CD14-positive monocyte (primary cell): ENCODE measurements around the gene KCNN3. TPM values are rescaled to one million over a fixed set of nuclear protein-coding genes. Genes with fewer than 3 reads are reported as not detected.

Experiments used
- DNase-seq, 3 donors: peaks; one replicate each; pipeline ENCODE4 v3.0.0-alpha.2; 2011 to 2022
- H2AFZ ChIP-seq: 2 replicates; pipeline ENCODE4 v1.6.0; 2012; ENCODE audit warnings: mild to moderate bottlenecking, low read depth, low read length, inconsistent platforms; ENCODE audit not compliant: insufficient read depth, poor library complexity, severe bottlenecking
- H3K27ac ChIP-seq, 2 donors: 1 replicate in 1 of 2; 2 replicates in 1 of 2; pipeline ENCODE4 v1.5.1; 2012 to 2013; ENCODE audit warnings: low read length in 2 of 2, control low read depth in 1 of 2, inconsistent platforms in 1 of 2, low read depth in 1 of 2, mild to moderate bottlenecking in 1 of 2
- H3K27me3 ChIP-seq, 2 donors: one replicate each; pipeline versions ENCODE4 v1.6.0 to v1.6.1; 2011 to 2013; ENCODE audit warnings: low read length in 2 of 2; ENCODE audit not compliant: control insufficient read depth in 2 of 2, insufficient read depth in 2 of 2
- H3K36me3 ChIP-seq, 2 donors: replicated peaks in 1 of 2; 1 replicate in 1 of 2; 2 replicates in 1 of 2; pipeline versions ENCODE4 v1.5.1 to v1.6.1; 2012 to 2013; ENCODE audit warnings: low read length in 2 of 2, control low read depth in 1 of 2, inconsistent platforms in 1 of 2, mild to moderate bottlenecking in 1 of 2; ENCODE audit not compliant: insufficient read depth in 2 of 2, control insufficient read depth in 1 of 2
- H3K4me1 ChIP-seq, 2 donors: 1 replicate in 1 of 2; 2 replicates in 1 of 2; pipeline versions ENCODE4 v1.5.1 to v1.6.1; 2012 to 2013; ENCODE audit warnings: low read length in 2 of 2, control low read depth in 1 of 2, inconsistent platforms in 1 of 2, mild to moderate bottlenecking in 1 of 2, moderate library complexity in 1 of 2; ENCODE audit not compliant: insufficient read depth in 2 of 2, control insufficient read depth in 1 of 2
- H3K4me2 ChIP-seq: replicated peaks from 2 replicates; pipeline ENCODE3; 2012; ENCODE audit warnings: low read length, moderate library complexity, mild to moderate bottlenecking; ENCODE audit not compliant: poor library complexity, severe bottlenecking; ENCODE audit errors: extremely low read depth
- H3K4me3 ChIP-seq, 3 experiments: fragments of 200-600 bp in 1 of 3; sonication (generic) in 1 of 3; replicated peaks in 1 of 3; 1 replicate in 2 of 3; 2 replicates in 1 of 3; pipeline ENCODE4 v1.5.1; 2011 to 2013; ENCODE audit warnings: low read length in 3 of 3, mild to moderate bottlenecking in 3 of 3, control low read depth in 2 of 3, low read depth in 2 of 3, inconsistent platforms in 1 of 3, moderate library complexity in 1 of 3
- H3K79me2 ChIP-seq: 2 replicates; pipeline ENCODE4 v1.6.0; 2012; ENCODE audit warnings: mild to moderate bottlenecking, control low read depth, inconsistent platforms, low read length, moderate library complexity; ENCODE audit not compliant: insufficient read depth
- H3K9ac ChIP-seq: 2 replicates; pipeline ENCODE4 v1.6.0; 2017; ENCODE audit warnings: low read length, mild to moderate bottlenecking; ENCODE audit not compliant: insufficient read depth, poor library complexity, severe bottlenecking
- H3K9me3 ChIP-seq, 2 donors: replicated peaks in 1 of 2; 1 replicate in 1 of 2; 2 replicates in 1 of 2; pipeline versions ENCODE4 v1.5.1 to v1.6.1; 2012 to 2013; ENCODE audit warnings: low read length in 2 of 2, control low read depth in 1 of 2; ENCODE audit not compliant: control insufficient read depth in 1 of 2, insufficient read depth in 1 of 2
- H4K20me1 ChIP-seq: 2 replicates; pipeline ENCODE4 v1.6.0; 2012; ENCODE audit warnings: mild to moderate bottlenecking, low read length, control low read depth, moderate library complexity; ENCODE audit not compliant: insufficient read depth
- H3K27ac Mint-ChIP-seq, 7 donors: one replicate each; pipeline ENCODE4 v1.8.0; 2020; ENCODE audit warnings: mild to moderate bottlenecking in 7 of 7, mixed read lengths in 7 of 7, moderate library complexity in 6 of 7, inconsistent platforms in 2 of 7
- H3K27me3 Mint-ChIP-seq, 3 donors: one replicate each; pipeline ENCODE4 v1.8.0; 2021 to 2022; ENCODE audit warnings: low read depth in 3 of 3, mild to moderate bottlenecking in 3 of 3, mixed read lengths in 3 of 3, moderate library complexity in 3 of 3, inconsistent platforms in 1 of 3
- H3K36me3 Mint-ChIP-seq, 2 donors: one replicate each; pipeline ENCODE4 v1.8.0; 2020; ENCODE audit warnings: mixed read lengths in 2 of 2, inconsistent platforms in 1 of 2, mild to moderate bottlenecking in 1 of 2
- H3K4me1 Mint-ChIP-seq: one replicate; pipeline ENCODE4 v1.8.0; 2020; ENCODE audit warnings: mild to moderate bottlenecking, mixed read lengths
- H3K4me3 Mint-ChIP-seq, 2 donors: one replicate each; pipeline ENCODE4 v1.8.0; 2020; ENCODE audit warnings: mild to moderate bottlenecking in 2 of 2, mixed read lengths in 2 of 2, moderate library complexity in 1 of 2
- H3K9me3 Mint-ChIP-seq, 7 donors: one replicate each; pipeline ENCODE4 v1.8.0; 2020 to 2022; ENCODE audit warnings: mixed read lengths in 7 of 7, mild to moderate bottlenecking in 6 of 7, moderate library complexity in 6 of 7, inconsistent platforms in 2 of 7
- WGBS: methylation state at CpG from one replicate; pipeline ENCODE4 v1.1.5; 2013; ENCODE audit warnings: missing lambda C conversion rate; ENCODE audit not compliant: insufficient coverage; 5-methylcytosine and 5-hydroxymethylcytosine counted together
- intact Hi-C, 2 donors: fragments of 100-400 bp; cut with micrococcal nuclease; formaldehyde crosslinking; loops; one replicate each; pipeline versions ENCODE4 v1.15.0 to v1.15.1; 2023
- polyA plus RNA-seq, 3 donors: library from polyadenylated mRNA; depleted of rRNA in 1 of 3; unstranded in 2 of 3; stranded (reverse) in 1 of 3; fragments of 300-500 nt in 2 of 3; fragments of >200 nt in 1 of 3; fragmentation: Illumina TruSeq in 2 of 3; gene quantifications; 1 replicate in 2 of 3; 2 replicates in 1 of 3; pipeline ENCODE4 v1.2.3, GENCODE V29; 2012 to 2021
- TF ChIP-seq, protein P1 (sequence below): fragments of 200-600 bp; IDR thresholded peaks from one replicate; pipeline ENCODE4 v1.8.0; 2022; ENCODE audit warnings: antibody characterized with exemption, mild to moderate bottlenecking

KCNN3 gene
- polyA plus RNA-seq, 3 donors: not detected

GRCh38 chr1:154808261-154808908 is 61.7 kb downstream of the KCNN3 start:
- Mint-ChIP-seq H3K9me3 (no peaks in the 10 kb centered on the region), H3K27ac (no peak overlapping the region), H3K36me3 (no peaks in the 10 kb centered on the region), H3K4me1 (peaks cover 11% of the 10 kb centered on the region), H3K27me3 (peaks cover 15 to 23% (median 21%) of the 10 kb centered on the region in 3 donors), H3K4me3 (no peak overlapping the region)
- 100% methylated on average over 7 of the region's 12 CpGs for WGBS
- H3K9ac ChIP-seq: no peak overlapping the region
- no peaks in the 10 kb centered on the region for H3K36me3 ChIP-seq
- intact Hi-C loops: no loop called here
- no peaks in the 10 kb centered on the region for H3K9me3 ChIP-seq
- H3K27ac ChIP-seq: no peak overlapping the region
- TF ChIP-seq, protein P1, sequence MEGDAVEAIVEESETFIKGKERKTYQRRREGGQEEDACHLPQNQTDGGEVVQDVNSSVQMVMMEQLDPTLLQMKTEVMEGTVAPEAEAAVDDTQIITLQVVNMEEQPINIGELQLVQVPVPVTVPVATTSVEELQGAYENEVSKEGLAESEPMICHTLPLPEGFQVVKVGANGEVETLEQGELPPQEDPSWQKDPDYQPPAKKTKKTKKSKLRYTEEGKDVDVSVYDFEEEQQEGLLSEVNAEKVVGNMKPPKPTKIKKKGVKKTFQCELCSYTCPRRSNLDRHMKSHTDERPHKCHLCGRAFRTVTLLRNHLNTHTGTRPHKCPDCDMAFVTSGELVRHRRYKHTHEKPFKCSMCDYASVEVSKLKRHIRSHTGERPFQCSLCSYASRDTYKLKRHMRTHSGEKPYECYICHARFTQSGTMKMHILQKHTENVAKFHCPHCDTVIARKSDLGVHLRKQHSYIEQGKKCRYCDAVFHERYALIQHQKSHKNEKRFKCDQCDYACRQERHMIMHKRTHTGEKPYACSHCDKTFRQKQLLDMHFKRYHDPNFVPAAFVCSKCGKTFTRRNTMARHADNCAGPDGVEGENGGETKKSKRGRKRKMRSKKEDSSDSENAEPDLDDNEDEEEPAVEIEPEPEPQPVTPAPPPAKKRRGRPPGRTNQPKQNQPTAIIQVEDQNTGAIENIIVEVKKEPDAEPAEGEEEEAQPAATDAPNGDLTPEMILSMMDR: no peak
- H4K20me1 ChIP-seq: no peaks in the 10 kb centered on the region
- H3K4me1 ChIP-seq: no peaks in the 10 kb centered on the region
- H2AFZ ChIP-seq: no peak overlapping the region
- no peak overlapping the region for H3K4me2 ChIP-seq
- no peaks in the 10 kb centered on the region for H3K79me2 ChIP-seq
- no peak overlapping the region for H3K4me3 ChIP-seq
- DNase-seq: no peak
- H3K27me3 ChIP-seq: peaks cover 0 to 13% of the 10 kb centered on the region in 2 donors

DNA sequence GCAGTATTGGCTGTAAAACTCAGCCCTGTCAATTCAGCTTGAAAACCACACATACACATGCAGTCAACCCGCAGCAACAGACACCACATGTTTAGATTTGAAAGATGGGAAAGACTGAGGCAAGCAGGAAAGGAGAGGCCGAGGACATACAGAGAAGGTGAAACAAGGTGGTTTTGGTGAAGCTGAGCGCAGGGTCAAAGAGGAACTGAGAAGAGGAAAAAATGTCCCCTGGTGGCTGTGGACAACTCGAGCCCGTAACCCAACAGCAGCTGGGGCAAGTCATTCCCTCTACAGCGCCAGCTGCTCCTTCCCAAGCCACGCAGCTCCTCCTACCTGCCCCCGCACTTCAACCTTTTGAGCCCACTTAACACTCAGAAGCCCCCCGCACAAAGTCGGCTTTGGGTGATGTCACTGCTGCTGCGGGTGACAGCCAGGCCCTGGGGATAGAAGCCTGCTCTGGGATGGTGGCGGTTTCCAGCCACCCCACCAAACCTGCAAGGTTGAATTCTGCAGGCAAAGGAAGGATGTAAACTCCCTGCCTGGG is 63.0 kb downstream of the KCNN3 start:
- no peaks in the 10 kb centered on the region for H3K9me3 ChIP-seq
- Mint-ChIP-seq H3K9me3 (no peaks in the 10 kb centered on the region), H3K4me3 (no peak overlapping the region), H3K27me3 (peaks cover 15 to 23% (median 21%) of the 10 kb centered on the region in 3 donors), H3K4me1 (peaks cover 11% of the 10 kb centered on the region), H3K36me3 (no peaks in the 10 kb centered on the region), H3K27ac (peak overlapping the region in 1 of 7 donors; percentile 39)
- no peak overlapping the region for H3K4me3 ChIP-seq
- no peaks in the 10 kb centered on the region for H3K79me2 ChIP-seq
- TF ChIP-seq, protein P1: no peak
- H3K4me2 ChIP-seq: no peak overlapping the region
- 26% methylated on average over 7 of the region's 12 CpGs for WGBS
- peak in 1 of 3 donors; percentile 21 for DNase-seq
- H3K9ac ChIP-seq: no peak overlapping the region
- no peak overlapping the region for H3K27ac ChIP-seq
- H4K20me1 ChIP-seq: no peaks in the 10 kb centered on the region
- intact Hi-C loops: no loop called here
- H3K27me3 ChIP-seq: peaks cover 0 to 13% of the 10 kb centered on the region in 2 donors
- no peaks in the 10 kb centered on the region for H3K36me3 ChIP-seq
- H3K4me1 ChIP-seq: no peaks in the 10 kb centered on the region
- H2AFZ ChIP-seq: peak overlapping the region; percentile 15
